HG03439 (cell line): Measurements from ENCODE around the gene JPH3.

Experiments
- ATAC-seq: cut with Tn5 transposase; IDR thresholded peaks from one replicate; pipeline ENCODE4 v1.9.1; 2021; ENCODE audit warnings: mild to moderate bottlenecking, moderate library complexity; ENCODE audit not compliant: unreplicated experiment

The JPH3 gene

DNA sequence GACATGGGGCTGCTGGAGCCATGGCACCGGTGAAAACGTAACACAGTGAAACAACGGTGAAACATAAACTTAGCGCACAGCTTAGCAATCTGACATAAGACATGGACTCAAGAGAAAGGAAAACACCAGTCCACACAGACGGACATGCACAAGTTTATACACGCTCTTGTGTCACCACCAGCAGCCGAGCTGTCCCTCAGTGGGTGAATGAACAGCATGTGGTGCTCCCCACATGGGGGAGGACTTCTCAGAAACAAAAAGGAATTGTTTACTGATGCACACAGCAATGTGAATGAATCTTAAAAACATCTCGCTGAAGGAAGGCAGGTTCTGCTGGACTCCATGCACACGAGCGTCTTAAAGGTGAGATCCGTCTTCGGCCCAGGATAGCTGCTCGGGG is 129.3 kb downstream of the JPH3 start:
- no peak for ATAC-seq

DNA sequence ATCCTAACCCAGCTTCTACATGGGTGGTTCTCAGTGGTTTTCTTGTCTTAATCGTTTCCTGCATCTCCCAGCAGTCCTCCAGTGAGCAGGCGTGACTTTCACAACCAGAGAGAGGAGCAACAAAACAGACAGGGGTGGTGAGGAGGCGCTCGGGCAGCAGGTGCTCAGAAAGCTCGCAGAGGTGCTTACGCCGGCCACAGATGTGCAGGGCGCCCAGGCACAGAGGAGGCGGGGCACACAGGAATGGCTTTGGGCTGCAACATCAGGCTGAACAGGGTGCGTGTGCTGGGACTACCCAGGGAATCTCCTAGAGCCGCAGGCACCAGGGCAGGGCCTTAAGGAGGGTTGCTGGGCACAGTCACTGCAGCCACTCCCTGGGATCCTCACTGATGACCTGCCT is 130.9 kb downstream of the JPH3 start:
- ATAC-seq: no peak

DNA sequence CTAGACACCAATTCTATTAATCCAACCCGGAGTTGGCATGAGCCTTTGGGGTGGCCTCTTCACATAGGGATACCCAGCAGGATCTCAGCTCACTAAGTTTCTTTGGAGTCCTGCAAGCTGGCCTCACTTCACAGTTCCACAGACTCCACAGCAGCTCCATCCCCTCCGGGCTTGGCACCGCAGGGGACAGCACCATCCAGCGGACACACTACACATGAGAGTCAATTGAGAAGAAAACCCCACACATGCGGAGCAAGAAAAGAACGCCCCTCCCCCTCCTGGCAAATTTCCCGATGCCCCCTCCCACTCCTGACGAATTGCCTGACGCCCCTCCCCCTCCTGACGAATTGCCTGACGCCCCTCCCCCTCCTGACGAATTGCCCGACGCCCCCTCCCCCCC is 132.3 kb downstream of the JPH3 start:
- ATAC-seq: no peak

DNA sequence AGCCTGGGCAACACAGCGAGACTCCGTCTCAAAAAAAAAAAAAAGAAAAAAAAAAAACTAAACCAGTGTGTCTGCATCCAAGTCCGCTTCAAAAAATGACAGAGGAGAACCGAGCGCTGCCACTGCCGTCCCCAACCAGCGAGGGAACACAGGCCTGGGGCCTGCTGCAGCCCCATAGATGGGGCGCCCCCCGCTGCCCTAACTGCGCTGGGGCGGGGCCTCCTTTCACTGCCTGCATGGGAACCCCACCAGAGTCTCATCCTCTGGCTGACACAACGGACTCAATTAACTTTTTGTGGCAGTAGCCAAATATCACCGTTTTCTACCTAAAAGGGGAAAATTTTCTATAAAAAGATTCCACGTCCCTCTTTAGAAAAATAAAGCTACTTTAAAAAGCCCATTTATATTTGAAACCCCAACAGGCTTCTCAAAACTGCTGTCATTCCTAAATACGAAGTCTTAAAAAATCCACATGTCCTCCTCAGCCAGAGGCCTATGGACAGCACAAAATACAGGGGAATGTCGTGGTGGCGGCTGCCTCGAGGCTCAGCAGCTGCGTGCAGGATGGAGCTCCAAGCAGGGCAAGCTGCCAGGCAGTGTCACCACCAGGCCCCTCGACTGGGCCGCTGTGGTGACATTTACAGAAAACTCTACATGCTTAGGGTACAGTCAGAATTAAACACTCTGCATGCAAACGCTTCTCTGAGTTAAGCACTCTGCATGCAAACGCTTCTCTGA is 133.1 kb downstream of the JPH3 start:
- no peak for ATAC-seq

DNA sequence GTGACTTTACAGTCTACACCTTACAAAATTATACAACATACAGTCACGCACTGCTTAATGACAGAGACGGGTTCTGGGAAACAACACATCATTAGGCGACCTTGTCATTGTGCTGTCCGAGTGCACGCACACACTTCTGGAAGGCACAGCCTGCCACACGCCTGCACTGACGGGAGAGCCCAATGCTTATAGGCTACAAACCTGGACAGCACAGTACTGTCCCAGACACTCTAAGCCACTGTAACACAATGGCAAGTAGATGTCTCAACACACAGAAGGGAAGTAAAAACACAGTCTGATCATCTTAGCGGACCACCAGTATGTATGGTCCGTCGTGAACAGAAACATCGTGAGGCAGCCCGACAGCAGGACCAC is 133.7 kb downstream of the JPH3 start:
- no peak for ATAC-seq

DNA sequence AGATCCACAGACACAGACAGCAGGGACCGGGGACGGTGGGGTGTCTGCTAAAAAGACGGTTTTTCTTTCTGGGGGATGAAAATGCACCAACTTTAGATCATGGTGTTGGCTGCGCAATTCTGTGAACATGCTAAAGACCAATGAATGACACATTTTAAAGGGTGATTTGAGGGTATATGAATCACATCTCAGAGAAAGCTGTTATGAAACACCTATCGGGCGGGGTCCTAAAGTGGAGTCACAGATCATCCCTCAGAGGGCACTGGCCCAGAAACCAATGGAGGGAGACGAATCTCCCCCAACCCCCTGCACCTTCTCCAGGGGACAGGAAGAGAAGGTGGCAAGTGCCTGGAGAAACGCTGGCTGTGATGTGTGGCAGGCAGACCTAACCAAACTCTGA is 137.5 kb downstream of the JPH3 start:
- ATAC-seq: no peak

DNA sequence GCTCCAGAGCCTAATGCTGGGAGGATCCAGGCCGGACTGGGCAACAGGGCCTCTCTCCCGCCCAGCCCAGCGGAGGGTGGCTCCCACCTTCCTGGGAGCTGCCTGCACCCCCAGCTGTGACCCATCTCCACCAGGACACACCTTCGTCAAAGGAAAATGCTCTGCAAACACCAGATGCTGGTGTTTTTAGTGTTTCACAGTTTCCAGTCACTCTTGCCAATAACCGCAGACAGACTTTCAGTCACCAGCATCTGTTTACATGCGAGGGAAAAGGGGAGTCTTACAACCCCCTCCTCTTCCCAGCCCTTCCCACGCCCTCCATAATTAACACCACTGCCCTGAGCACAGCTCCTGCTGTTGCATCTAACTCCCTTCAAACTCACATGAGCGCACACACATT is 138.1 kb downstream of the JPH3 start:
- no peak for ATAC-seq

DNA sequence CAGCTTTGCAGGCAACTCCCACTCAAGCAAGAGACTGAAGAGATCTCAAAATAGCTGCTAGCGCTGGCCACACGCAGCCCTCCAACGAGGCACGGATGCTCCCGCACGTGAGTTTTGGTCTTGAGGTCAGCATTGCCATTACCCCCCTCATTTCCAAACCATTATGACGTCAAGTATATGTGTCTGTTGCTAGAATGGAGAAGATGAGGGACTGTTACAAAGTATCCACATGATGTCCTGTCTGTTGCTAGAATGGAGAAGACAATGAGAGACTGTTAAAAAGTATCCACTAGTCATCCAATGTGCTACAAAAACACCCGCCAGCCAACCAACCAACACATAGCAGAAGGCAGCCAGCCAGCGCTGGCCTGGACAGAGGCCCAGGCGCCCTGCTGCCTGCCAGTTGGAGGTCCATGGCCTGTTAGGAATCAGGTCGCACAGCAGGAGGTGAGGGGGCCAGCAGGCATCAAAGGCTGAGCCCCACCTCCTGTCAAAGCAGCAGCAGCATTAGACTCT is 138.7 kb downstream of the JPH3 start:
- ATAC-seq: no peak

DNA sequence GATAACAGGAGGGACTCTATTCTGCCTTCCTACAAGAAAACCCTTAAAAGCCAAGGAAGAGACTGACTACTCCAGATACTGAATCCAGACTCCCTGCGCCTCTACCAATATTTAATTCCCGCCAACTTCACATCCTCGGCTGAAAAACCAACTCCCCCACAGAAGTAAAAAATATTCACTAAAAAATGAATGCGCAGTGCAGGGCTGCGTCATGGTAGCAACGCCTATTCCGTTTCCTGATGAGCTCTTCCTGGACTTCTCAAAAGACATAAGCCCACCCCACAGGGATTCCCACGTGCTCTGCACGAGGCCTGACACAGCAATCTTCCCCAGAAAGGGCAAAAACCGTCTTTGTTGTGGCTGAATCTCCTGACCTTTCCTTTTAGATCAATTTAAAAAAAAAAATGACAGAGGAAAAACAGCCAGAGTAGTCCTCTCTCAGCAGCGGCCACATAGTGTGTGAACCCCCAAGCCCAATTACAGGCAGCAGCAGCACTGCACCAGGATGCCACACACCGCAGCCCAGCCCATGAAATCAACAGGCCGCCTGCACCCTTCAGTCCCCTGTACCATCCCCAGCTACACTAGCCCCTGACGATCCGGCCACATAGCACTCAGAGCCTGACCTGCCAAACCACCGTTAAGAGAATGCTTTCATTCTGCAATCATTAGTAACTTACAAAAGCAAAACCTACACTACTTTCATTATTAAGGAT is 139.6 kb downstream of the JPH3 start:
- no peak for ATAC-seq

DNA sequence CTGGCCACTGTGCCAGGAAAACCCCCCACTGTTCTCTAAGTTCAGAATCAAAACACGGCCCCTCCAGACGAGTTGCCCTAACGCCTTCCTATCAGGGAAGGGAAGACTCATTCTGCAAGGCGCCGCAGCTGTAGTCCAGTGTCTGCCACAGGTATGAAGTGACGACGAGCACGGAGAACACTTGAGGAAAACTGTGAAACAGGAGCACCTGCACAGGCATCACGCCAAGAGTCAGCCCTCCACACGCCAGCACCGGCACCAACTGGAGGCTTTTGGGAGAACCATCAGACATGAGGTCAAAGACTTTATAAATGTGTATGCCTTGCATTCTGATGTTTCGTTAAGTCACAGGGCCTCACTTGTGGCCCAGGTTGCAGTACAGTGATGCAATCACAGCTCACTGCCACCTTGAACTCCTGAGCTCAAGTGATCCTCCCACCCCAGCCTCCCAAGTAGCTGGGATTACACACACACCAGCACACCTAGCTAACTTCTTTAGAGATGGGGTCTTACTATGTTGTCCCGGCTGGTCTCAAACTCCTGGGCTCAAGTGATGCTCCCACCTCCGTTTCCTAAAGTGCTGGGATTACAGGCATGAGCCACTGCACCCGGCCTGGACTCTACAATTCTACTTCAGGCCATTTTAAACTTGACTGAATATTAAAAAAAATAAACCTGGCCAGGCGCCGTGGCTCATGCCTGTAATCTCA is 140.6 kb downstream of the JPH3 start:
- no peak for ATAC-seq

DNA sequence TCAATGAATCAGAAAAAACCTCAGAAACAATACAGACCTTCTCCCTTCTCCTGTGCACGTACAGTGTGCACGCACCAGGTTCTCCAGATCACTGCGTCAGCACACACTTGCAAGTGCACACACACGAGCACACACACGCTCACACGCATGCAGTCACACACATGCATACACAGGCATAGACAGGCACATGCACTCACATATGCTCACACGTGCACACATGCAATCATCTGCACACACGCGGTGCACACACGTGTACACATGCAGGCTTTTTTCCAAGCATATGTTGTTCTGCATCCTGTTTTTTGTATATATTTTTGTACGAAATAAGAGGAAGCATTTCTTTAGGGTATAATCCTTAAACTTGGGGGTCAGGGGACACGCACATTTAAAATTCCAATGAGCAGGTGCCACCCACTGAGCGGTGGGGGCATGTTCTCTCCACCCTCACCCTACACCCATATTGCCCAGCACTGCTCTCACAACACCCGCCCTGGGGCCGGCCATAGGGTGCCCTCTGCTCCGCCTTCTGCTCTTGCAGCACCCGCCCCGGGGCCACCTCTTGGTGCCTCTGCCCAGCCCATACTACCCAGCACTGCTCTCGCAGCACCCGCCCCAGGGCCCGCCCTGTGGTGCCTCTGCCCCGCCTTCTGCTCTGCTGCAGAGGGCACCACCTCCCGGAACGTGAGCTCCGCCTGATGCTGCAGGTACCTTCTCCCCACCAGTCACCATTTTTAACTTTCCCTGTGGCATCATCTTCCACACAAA is 142.6 kb downstream of the JPH3 start:
- ATAC-seq: no peak

DNA sequence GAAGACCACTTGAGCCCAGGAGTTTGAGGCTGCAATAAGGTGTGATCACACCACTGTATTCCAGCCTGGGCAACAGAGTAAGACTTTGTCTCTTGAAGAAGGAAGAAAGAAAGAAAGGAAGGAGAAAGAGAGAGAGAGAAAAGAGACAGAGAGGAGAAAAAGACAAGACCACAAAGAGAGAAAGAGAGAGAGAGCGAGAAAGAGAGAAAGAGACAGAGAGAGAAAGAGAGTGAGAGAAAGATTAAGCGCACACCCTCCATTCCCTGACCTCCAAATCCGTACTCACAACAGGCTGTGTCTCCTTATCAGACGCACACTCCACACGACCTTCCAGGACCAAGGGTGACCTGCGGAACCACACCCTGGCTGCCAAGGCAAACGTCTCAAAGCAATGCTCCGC is 143.9 kb downstream of the JPH3 start:
- ATAC-seq: no peak
